D341Med (cell line): ENCODE results near the gene ZNF423.
A peak's percentile ranks its signal among the peaks of the same experiment; 100 is the strongest.

Experiments used
- DNase-seq: peaks from one replicate; pipeline ENCODE4 v3.0.0; 2012; ENCODE audit warnings: low spot score

ZNF423 gene

DNA sequence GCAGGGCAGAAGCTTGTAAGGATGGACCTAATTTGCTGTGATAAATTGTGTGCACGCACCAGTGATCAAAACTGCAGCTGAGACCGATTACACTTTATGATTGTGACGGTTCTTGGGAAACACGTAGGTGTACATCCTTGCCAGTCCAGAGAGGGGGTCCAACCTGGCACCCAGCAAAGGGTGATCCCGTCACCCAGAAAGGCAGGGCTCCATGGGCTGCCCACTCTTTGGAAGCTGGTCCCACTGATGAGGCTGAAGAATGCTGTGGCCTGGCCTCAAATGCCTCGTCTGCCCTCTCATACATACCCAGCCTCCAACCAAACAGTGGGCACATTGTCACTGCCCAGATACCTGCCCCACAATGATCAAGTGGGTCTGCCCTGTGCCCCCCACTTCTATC, 350.4 kb downstream of the ZNF423 start:
- no peak for DNase-seq

DNA sequence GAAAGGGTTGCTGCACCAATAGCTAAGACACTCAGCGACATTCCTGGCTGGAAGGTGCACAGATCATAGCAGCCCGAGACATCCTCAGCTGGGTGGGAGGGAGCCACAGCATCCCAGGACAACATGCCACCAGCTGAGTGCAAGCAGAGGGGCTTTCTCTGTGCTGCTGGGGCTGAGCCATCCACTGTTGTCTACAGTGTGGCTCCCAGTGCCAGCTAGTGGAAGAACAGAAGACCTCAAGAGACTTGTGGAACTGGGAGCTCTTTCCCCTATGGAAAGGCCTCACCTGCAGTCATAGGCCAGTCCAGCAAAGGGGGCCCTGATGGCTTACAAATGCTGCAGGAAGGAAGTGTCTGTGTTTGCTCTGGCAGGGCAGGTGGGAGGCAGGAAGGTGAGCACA, 351.3 kb downstream of the ZNF423 start:
- DNase-seq, result no peak

DNA sequence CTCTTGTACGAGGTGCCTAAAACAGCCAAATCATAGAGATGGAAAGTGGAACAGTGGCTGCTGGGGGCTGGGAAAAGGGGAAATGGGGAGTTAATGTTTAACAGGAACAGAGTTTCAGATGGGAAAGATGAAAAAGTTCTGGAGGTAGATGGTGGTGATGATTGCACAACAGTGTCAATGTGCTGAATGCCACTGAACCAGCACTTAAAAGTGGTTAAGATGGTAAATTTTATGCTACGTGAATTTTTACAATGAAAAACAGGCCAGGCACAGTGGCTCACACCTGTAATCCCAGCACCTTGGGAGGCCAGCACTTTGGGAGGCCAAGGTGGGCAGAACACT, 351.9 kb downstream of the ZNF423 start:
- no peak for DNase-seq

DNA sequence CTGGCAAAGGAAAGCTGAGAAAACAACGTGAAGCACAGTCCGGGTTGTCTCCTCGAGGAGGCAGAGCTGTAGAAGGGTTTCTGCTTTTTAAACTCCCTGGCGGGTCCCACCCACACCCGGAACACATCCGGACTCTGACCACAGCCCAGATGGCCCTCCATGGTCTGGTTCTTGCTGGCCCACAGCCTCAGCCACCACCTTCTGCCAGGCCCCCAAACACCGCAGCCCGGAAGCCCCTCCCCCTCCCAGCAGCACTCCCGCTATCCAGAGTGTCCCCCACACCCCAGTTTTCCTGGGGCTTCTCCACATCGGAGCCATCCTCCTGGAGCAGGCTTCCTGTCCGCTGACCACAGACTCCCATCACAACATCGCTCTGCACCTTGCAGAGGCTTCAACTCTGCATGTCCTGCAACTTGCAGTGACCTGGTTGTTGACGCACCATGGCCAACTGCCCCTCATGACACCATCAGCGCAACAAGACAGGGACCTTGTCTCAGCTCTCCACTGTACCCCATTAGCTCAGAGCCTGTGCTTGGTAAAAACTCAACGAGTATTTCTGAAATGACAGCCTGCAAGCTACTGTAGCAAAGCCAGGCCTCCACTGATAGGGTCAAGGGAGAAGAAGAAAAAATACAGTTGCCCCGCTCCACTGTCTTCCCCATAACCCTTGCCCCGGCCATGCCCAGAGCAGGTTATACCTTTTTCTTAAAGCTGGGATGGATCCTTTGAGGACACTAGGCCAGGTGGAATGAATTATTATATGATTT, 352.5 kb downstream of the ZNF423 start:
- DNase-seq, result no peak

DNA sequence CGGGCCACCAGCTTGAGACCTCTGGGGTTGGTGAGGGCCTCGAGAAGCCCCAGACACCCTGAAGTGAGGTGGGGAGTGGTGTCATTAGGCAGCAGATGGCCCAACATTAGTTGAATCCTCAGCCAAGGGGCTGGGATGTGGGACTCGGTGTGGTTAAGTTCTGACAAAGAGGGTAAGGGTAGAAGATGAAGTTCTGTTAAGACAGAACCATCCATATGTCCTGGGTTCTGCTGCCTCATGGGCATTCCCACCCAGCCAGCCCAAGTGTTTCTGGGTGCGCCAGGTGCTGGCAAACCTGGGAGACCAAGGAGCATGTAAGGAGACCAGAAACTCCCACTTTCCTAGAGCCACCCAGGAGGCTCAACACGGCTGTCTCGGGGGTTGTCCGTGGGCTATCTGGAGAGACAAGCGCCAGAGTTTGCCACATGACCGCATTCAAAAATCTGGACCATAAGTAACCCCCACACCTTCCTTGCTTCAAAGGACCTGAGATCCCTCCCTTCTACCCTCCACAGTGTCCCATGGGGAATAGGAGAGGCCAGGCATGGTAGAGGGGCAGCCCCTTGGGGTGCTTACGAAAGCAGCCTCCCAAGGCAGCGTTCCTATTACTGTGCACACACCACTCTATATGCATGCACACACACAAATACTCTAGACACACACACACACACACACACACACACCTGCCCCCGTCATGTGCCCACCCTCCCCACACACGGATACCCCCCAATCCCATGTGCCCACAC, 353.6 kb downstream of the ZNF423 start:
- DNase-seq, result no peak

DNA sequence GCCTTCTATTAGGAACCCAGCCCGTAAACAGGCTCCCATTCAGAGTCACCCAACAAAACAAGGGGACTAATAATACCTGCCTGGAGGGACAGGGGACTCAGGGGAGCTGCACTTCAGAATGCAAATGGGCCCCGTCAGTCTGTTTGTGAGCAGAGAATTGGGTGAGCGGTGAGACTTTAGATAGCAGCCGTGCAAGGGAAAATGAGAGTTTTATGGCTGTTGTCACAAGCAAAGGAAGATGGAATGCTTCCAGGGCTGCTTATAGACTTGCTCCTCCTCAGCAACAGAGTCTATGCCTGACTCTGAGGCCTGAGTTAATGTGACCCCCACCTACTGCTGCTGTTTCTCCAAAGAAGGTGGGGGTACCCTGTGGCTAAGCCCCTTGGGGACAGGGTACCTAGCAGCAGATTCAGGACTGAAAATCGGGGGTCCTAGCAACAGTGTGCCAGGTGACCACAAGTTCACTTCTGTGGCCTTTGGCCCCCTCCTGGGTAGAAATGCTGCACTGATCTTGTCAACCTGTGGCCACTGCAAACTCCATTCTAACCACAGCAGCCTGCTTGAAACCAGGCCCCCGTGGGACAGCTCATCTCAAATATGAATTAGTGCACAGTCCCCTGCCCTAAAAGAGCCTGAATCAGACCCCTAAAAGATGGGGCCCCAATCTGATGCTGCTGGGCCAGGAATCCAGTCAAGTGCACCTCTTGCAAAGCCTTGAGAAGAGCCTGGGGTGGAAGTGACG, 355.9 kb downstream of the ZNF423 start:
- DNase-seq, result no peak

DNA sequence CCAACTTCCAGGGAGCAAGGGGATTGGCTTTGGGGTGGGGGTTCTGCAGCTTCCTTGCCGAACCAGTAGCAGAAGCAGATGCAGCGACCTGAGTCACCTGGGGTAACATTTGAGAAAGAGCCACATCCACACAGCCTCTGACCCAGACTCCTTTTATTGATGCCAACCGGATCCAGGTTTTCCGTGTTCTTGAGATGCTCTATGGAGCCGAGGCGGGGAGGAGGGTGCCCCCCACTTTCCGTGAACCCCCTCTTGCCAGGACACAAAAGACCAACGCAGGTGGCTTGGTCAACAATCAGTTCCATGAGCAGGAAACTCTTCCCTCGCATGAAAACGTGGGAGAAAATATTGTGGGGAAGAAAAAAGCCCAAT, 356.5 kb downstream of the ZNF423 start:
- DNase-seq, result no peak

DNA sequence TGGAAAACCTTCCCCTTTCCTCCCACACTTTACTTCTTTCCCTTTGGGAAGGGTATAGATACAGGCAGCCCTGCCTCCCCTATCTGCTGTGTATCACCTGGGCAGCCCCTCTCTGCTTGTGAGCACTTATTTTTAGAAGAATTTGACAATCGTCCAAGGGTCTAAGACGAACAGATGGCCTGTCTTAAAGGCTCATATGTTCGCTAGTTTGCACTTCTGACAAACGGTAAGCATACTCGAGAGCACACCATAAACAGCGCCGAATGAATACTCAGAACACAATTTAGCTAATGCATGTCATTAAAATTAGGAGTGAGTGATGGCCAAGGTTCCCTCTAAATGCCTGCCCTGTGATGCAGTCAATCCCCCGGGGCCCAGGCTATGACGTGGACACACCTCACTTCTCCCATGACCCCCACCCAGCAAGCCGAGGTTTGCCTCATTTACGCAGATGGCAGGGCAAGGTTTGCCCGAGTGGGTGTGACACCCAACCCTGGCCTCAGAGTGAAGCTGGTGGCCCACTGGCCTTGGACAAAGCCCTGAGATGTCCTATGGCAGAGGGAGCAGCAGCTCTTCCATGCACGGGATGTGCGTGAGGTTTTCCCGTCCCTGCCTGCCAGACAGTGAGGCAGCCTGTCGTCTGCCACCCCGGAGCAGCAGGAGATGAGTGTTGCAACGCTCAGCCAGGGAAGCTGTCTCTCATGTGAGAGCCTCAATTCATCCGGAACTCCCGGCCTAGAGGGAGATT, 357.1 kb downstream of the ZNF423 start:
- DNase-seq, result peak; percentile 69

DNA sequence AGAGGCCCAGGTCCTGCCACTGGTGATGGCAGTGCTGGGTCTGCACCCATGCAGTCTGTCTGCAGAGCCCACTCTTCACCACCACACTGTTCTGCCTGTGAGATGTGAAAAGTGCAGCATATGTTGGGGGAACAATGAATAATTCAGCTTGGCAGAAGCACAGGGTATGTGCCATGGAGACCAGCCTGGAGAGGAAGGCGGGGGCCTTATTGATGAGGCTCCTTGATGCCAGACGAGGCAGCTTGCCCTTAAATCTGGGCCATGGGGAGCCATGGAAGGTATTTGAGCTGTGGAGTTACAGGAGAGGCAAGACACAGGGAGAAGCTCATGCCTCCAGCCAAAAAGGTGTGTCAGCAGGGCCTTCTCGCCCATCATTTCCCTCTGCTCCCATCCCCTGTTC, 357.6 kb downstream of the ZNF423 start:
- DNase-seq, result no peak

DNA sequence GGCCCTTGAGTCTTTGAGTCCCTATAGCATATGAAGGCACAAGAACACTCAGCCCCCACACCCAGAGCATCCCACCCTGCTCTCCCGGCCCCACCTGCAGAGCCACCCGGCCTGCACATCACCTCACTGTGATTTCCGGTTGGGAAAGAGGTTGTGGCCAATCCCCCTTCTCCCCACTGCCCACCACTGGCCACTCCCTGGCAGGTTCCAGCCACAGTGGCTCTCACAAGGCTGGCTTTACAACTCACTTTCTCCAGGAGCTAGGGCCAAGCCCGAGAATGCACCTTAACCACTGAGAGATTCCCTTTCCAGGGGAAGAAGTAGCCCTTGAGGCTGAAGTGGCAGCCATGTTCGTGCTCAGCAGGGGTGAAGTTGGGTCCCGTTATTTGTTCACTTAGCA, 358.4 kb downstream of the ZNF423 start:
- DNase-seq, result no peak

DNA sequence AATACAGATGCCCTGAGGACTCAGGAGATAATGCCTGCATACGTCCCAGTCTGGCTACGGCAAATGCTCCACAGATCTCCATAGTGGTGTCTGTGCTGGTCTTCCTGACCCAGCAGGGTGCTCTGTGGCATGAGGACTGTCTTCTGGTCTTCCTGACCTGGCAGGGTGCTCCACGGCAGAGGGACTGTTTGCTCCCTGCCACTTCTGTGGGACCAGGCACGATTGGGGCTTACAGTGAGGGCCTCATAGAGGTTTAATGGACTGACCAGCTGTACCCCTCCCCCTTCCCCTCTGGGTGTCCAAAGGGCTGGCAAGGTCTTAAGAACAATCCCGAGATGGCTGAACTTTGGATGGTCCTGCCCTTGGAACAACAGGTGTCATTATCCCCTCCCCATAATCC, 359.3 kb downstream of the ZNF423 start:
- no peak for DNase-seq

DNA sequence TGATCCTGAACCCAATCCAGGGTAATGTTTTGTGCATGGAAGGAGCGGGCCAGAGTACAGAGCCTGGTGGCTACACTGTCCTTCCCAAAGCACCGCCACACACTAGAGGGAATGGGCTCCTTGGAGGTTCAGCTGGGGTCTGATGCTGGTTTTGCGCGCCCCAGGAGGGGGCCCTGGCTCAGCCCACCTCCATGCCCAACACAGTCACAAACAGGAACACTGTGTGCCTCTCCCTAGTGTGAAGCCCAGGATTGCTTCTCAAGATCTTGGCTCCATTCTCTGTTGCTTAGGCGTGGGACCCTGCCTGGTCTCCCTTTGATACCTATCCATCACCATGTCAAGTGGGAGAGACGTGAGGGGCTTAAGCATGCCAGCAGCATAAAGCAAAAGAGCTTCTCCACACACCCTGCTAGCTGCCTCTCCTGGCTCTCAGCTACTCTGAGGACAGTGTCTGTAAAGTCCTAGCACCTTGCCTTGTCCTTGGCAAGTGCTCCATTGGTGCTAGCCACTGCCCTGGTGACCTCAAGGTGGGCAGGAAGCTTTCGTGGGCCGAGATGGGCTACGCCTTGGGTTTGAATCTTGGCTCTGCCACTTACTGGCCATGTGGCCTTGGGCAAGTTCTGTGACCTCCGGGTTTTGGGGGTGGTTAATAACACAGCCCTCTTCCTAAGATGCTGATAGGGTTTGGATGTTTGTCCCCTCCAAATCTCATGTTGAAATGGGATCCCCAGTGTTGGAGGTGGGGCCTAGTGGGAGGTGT, 360.1 kb downstream of the ZNF423 start:
- DNase-seq, result no peak

DNA sequence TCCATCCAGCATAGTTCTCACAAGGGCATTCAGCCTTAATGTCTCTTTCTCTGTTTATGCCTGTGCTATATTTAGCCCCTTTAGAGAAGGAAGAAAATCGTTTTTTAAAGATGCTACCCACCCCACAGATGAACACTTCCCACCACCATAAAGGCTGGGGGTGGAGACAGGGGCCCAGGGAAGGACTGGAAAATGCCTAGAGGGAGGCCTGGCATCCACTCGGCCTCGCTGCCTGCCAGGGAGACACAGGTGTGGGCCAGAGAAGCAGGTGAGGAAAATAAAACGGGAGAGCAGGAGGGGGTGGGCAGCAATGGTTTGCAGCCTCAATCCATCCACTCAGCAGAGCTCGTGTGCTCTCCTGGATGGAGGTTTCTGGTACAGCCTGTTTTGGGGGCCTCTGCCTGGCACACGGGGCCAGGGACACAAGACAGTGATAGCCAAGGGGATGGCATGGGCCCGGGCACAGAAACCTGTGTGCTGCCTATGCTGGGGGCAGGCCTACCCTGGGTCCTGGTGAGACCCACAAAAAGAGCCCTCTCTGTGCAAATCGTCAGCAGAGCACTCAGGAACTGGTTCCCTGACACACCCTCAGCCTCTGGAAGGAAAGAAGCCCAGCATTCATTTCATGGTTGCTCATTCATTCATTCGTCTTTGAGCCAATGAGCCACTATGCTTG, 360.9 kb downstream of the ZNF423 start:
- no peak for DNase-seq

DNA sequence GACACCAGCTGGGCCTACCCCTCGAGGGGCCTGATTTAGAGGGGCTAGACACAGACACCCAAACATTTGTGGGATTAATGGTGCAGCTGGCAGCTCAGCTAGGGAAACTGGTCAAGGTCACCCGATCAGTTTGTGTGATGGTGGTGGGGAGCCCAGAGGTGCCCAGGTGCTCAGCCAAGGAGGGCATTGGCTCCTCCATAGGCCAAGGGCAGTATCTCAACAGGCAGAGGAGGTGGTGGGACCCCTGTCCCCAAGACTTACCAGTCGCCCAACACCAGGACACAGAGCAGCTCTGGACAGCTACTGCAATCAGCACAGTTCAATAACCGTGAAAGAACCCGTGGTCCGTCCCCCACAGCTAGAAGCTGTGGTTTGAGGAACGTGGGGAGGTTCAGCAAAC, 361.4 kb downstream of the ZNF423 start:
- no peak for DNase-seq

DNA sequence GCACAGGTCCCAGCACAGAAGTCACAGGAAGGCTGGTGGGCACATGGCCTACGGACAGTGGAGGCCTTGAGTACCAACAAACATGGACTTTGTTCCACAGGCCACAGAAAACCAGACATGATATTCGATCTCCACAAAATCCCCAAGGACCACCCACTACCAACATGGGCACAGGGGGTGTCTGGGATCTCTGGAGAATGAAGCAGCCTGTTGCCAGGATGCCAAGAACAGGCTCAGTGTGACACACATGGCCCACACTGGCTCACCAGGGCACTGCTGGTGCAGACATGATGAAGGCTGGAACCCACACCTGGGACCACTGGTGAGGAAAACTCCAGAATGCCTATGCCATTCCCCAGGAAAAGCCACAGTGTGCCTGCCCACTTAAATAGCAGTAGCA, 362.1 kb downstream of the ZNF423 start:
- no peak for DNase-seq

DNA sequence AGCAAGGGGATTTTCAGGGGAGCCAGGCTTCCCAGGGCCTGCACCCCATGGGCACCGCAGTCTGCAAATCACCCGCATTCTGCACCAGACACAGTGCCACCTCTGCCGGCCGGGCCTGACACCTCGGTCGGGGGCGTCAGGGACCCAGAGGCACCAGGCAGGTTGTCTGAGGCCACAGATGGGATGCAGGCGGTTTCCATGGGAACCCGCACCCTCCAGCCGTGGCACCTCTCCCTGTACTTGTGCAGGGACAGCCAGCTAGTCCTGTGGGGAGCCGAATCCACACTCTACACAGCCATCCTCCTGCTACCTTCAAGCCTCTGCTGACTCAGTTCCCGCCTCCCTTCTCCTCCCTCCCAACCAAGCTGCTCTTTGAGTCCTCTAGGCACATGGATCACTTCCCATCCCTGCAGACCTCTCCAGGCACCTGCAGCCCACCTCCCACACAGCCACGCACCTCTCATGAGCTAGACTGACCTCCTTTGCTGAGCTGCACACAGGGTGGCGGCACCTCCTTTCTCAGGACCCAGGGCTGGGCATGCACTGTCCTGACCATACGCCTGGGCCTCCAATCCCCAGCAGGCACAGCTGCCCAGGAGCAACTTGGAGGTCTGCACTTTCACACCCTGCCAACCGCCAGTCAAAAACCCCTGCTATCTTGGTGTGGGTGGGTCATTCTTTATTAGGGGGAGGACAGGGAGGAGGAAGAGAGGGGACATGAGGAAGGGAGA, 362.9 kb downstream of the ZNF423 start:
- DNase-seq, result no peak

DNA sequence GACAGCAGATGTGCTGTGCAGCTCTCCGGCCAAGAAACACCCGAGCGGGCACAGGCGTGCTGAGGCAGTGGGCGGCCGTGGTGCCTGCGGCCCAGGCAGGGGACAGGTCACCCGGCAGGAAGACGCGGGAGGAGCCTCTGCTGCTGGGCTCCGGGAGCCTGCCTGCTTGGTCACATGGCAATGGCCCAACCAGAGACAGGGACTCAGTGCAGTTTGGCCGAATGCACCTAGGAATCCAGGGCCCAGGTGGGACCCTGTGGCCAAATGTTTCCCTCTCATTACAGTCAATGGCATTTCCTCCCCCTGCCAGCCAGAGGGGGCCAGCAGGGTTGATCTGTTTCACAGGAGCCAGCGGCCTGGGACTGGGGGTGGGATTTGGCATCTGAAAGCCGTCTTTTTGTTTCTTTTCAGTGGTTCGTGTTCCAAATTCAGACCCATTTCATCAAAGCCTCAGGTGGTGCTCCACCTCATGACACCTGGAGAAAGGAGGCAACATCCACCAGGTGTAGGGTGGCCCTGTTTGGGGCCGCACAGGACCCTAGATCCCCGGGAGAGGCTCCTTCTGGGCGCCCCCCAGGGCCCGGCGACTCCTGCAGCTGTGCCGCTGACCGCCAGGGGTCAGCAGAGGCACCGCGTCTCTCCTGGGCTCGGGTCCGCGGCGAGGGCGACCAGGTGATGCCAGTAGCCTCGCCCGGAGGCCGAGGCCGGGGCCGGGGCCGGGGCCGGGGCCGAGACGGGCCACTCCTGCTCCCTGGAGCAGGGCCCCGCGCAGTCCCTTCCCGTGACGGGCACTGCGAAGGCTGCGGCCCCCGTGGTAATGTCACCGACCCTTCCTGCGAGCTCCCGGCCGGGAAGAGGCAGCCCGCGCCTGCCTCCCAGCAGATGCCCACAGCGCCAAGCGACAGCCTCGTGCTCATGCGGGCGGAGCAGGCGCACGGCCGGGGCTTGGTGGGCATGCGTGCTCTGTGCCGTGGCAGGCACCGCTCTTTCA, 363.8 kb downstream of the ZNF423 start:
- peak; percentile 87 for DNase-seq

DNA sequence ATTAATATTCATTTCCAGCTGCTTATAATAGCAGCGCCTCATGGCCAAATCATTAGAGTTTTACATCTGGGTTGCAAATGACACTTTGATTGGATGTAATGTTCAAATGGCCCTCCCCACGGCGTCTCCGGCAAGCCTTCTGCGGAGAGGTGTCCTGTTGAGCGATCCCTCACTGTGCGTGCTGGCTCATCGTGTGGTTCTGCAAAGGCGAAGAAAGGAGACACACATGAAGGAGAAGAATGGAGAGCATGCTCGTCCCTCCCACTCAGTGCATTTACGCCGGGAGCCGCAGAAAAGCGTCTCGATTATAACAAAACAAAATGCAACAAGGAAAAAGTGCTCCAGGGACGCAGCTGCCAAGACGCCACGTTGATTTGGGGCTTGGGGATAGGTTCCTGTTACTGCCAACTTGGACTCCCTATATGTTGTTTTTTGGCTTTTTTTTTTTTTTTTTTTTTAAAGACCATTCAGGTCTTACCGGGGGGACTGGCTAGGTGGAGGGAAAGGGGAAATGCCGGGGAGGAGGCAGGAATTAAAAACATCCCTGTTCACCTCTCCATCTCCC, 364.7 kb downstream of the ZNF423 start:
- no peak for DNase-seq

DNA sequence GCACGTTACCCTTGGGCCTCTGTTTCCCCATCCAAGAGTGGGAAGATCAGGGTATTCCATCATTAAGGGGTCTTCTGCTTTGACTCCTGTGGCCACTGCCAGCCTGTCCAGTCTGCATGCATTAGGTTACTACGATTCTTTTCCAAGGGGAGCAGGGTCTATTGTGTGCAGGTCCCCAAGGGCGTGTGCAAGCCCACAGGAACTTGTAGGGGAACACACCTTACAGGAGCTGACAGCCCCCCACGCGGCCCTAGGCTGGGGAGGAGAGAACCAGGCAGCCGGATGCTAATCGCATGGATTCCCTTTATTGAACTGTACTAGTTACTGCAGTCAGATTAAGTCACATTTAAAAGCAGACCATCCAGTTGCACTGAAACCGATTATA, 365.6 kb downstream of the ZNF423 start:
- DNase-seq, result no peak
